Panc1 (cell line): ENCODE measurements around the gene FTL.

Experiments
- CTCF ChIP-seq: fragments of 450-650 bp; IDR thresholded peaks from 2 replicates; pipeline ENCODE4 v1.5.1; 2017; ENCODE audit warnings: mild to moderate bottlenecking
- POLR2AphosphoS5 ChIP-seq: IDR thresholded peaks from 2 replicates; pipeline ENCODE4 v1.6.1; 2012; ENCODE audit warnings: mild to moderate bottlenecking, low read depth, low read length, moderate library complexity
- REST ChIP-seq, 2 experiments: IDR thresholded peaks; 2 replicates each; pipeline ENCODE4 v1.6.1; 2011 to 2012; ENCODE audit warnings: low read depth in 2 of 2, control low read depth in 1 of 2, low read length in 1 of 2, mild to moderate bottlenecking in 1 of 2, moderate library complexity in 1 of 2; ENCODE audit not compliant: insufficient read depth in 1 of 2
- SIN3A ChIP-seq: IDR thresholded peaks from 2 replicates; pipeline ENCODE4 v1.6.1; 2012; ENCODE audit warnings: low read depth, mild to moderate bottlenecking, low read length, moderate library complexity, borderline replicate concordance; ENCODE audit not compliant: insufficient read depth
- TCF7L2 ChIP-seq: IDR thresholded peaks from 2 replicates; pipeline ENCODE4 v1.6.1; 2011; ENCODE audit warnings: mild to moderate bottlenecking, low read depth, low read length, inconsistent platforms

DNA sequence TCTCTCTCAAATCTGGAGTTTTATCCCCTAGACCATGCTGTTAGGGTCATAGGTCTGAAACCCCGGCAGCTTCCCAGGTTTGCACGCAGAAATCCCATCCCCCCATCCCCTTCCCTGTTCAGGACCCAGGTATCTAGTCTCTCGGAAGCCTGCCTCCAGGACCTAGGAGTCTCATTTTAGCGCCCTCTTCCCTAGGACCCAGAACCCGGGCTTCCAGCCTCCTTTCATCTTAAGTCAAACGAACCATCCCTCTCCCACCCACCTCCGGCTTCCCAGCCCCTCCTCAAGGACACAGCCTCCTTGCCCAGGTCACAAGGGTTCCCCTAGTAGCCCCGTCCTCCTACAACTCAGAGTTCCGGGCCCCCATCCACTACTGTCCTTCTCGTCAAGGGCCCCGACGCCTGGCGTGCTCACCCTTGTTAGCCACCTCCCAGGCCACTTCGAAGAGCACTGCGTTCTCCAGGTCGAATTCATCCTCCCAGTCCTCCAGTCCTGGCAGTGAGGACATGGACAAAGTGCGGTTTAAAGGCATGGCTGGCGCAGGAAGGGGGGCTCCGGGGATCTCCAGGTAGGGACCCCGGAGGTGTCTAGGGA, 27.6 kb downstream of the FTL start:
- TF ChIP-seq REST (IDR thresholded peaks at IDR 0.05; ENCODE audit: insufficient read depth in 1 of 2, low read depth in 2 of 2, low read length in 1 of 2) (no peak), CTCF (no peak), TCF7L2 (no peak), POLR2AphosphoS5 (no peak), SIN3A (no peak)
